NT2/D1 (cell line): ENCODE data around the gene ZNF664.

Experiments used
- SUZ12 ChIP-seq: IDR thresholded peaks from 2 replicates; pipeline ENCODE4 v1.6.1; 2011; ENCODE audit not compliant: insufficient read length, insufficient read depth; ENCODE audit errors: extremely low read depth
- YY1 ChIP-seq: IDR thresholded peaks from 2 replicates; pipeline ENCODE4 v1.6.1; 2011; ENCODE audit not compliant: insufficient read length, insufficient read depth

- no peak for TF ChIP-seq YY1
- no peak for TF ChIP-seq SUZ12
These were observed 41.2 kb upstream of the ZNF664 start for GRCh38 chr12:123931686-123932321.
